NT2/D1 (cell line): Measurements from ENCODE around the gene PAK1.

ENCODE experiments used
- SUZ12 ChIP-seq: IDR thresholded peaks from 2 replicates; pipeline ENCODE4 v1.6.1; 2011; ENCODE audit not compliant: insufficient read length, insufficient read depth; ENCODE audit errors: extremely low read depth
- YY1 ChIP-seq: IDR thresholded peaks from 2 replicates; pipeline ENCODE4 v1.6.1; 2011; ENCODE audit not compliant: insufficient read length, insufficient read depth
- ZNF274 ChIP-seq: IDR thresholded peaks from 2 replicates; pipeline ENCODE4 v1.6.1; 2011; ENCODE audit warnings: mild to moderate bottlenecking, low read depth, low read length

- TF ChIP-seq SUZ12, result no peak
- no peak for TF ChIP-seq ZNF274
- TF ChIP-seq YY1, result no peak
These were observed 45.3 kb downstream of the PAK1 start for GRCh38 chr11:77428598-77428997.
